GM23338 (cell line): ENCODE measurements around the gene VILL. TPM values are rescaled to one million over a fixed set of nuclear protein-coding genes. Genes with fewer than 3 reads are reported as not detected.

Source experiments
- ATAC-seq: fragments of 200-7000 bp; cut with Tn5 transposase; 3 replicates; pipeline ENCODE4 v1.9.1; 2020
- DNase-seq: peaks from one replicate; pipeline ENCODE4 v3.0.0-alpha.2; 2015; ENCODE audit warnings: low spot score
- H2AFZ ChIP-seq: fragments of 200-600 bp; sonication (generic); 2 replicates; pipeline ENCODE4 v1.8.0; 2016; ENCODE audit warnings: antibody characterized with exemption, mild to moderate bottlenecking, moderate library complexity
- H3F3A ChIP-seq: fragments of 200-600 bp; sonication (generic); replicated peaks from 2 replicates; pipeline ENCODE4 v1.8.0; 2017; ENCODE audit warnings: antibody characterized with exemption, mixed run types, low read depth
- H3K27ac ChIP-seq: fragments of 200-600 bp; sonication (generic); 2 replicates; pipeline ENCODE4 v1.6.1; 2016; ENCODE audit warnings: low read depth
- H3K27me3 ChIP-seq: fragments of 200-600 bp; sonication (generic); 2 replicates; pipeline ENCODE4 v1.8.0; 2016; ENCODE audit warnings: mild to moderate bottlenecking, mixed run types, moderate library complexity; ENCODE audit not compliant: insufficient read depth
- H3K36me3 ChIP-seq: fragments of 200-600 bp; sonication (generic); 2 replicates; pipeline ENCODE4 v1.8.0; 2016; ENCODE audit warnings: mild to moderate bottlenecking; ENCODE audit not compliant: insufficient read depth
- H3K4me1 ChIP-seq: fragments of 200-600 bp; sonication (generic); 2 replicates; pipeline ENCODE4 v1.8.0; 2016; ENCODE audit warnings: mild to moderate bottlenecking, moderate library complexity; ENCODE audit not compliant: insufficient read depth
- H3K4me2 ChIP-seq: fragments of 200-600 bp; sonication (generic); 2 replicates; pipeline ENCODE4 v1.7.1; 2017; ENCODE audit warnings: mixed run types
- H3K4me3 ChIP-seq: fragments of 200-600 bp; sonication (generic); 2 replicates; pipeline ENCODE4 v1.6.1; 2016; ENCODE audit warnings: mixed run types
- H3K79me2 ChIP-seq: fragments of 200-600 bp; sonication (generic); replicated peaks from 2 replicates; pipeline ENCODE4 v1.8.0; 2017; ENCODE audit warnings: mild to moderate bottlenecking; ENCODE audit not compliant: insufficient read depth
- H3K9me2 ChIP-seq: fragments of 200-600 bp; sonication (generic); 2 replicates; pipeline ENCODE4 v1.8.0; 2017; ENCODE audit not compliant: insufficient read depth
- H4K20me1 ChIP-seq: fragments of 200-600 bp; sonication (generic); replicated peaks from 2 replicates; pipeline ENCODE4 v1.8.0; 2017; ENCODE audit warnings: mild to moderate bottlenecking; ENCODE audit not compliant: insufficient read depth
- H3K27ac Mint-ChIP-seq: 2 replicates; pipeline ENCODE4 v1.8.0; 2020; ENCODE audit warnings: inconsistent platforms, mild to moderate bottlenecking, moderate library complexity, mixed read lengths
- H3K27me3 Mint-ChIP-seq: 3 replicates; pipeline ENCODE4 v1.8.0; 2022; ENCODE audit warnings: low read depth, mild to moderate bottlenecking, moderate library complexity, mixed read lengths, inconsistent platforms; ENCODE audit not compliant: insufficient read depth, poor library complexity
- H3K36me3 Mint-ChIP-seq: 3 replicates; pipeline ENCODE4 v1.8.0; 2021; ENCODE audit warnings: low read depth, mild to moderate bottlenecking, inconsistent platforms, moderate library complexity, mixed read lengths
- H3K4me1 Mint-ChIP-seq: 3 replicates; pipeline ENCODE4 v1.8.0; 2020; ENCODE audit warnings: mild to moderate bottlenecking, inconsistent platforms, mixed read lengths
- H3K4me3 Mint-ChIP-seq: 3 replicates; pipeline ENCODE4 v1.8.0; 2021; ENCODE audit warnings: moderate library complexity, mild to moderate bottlenecking, inconsistent platforms, mixed read lengths
- H3K9me3 Mint-ChIP-seq: 3 replicates; pipeline ENCODE4 v1.8.0; 2020; ENCODE audit warnings: moderate library complexity, mild to moderate bottlenecking, inconsistent platforms, mixed read lengths
- CREB1 ChIP-seq: fragments of 250-450 bp; sonication (Bioruptor Pico); IDR thresholded peaks from 2 replicates; pipeline ENCODE4 v1.5.0; 2020; ENCODE audit warnings: low read depth, mild to moderate bottlenecking, moderate library complexity
- EZH2 ChIP-seq: fragments of 200-600 bp; sonication (generic); IDR thresholded peaks from one replicate; pipeline ENCODE4 v1.8.0; 2017; ENCODE audit warnings: antibody characterized with exemption, mild to moderate bottlenecking, low read depth; ENCODE audit not compliant: unreplicated experiment
- EZH2phosphoT487 ChIP-seq: fragments of 200-600 bp; sonication (generic); IDR thresholded peaks from one replicate; pipeline ENCODE4 v1.8.1; 2018; ENCODE audit warnings: antibody characterized with exemption; ENCODE audit not compliant: unreplicated experiment
- JUNB ChIP-seq: IDR thresholded peaks from one replicate; pipeline ENCODE4 v1.6.1; 2016; ENCODE audit warnings: antibody characterized with exemption; ENCODE audit not compliant: unreplicated experiment
- NANOG ChIP-seq: IDR thresholded peaks from 2 replicates; pipeline ENCODE4 v1.6.1; 2016; ENCODE audit warnings: antibody characterized with exemption, borderline replicate concordance
- POLR2AphosphoS5 ChIP-seq: IDR thresholded peaks from 2 replicates; pipeline ENCODE4 v1.6.1; 2016; ENCODE audit warnings: antibody characterized with exemption, low read depth
- STAT1 ChIP-seq: IDR thresholded peaks from one replicate; pipeline ENCODE4 v1.6.1; 2016; ENCODE audit warnings: antibody characterized with exemption; ENCODE audit not compliant: unreplicated experiment
- ZNF114 ChIP-seq: fragments of 250-450 bp; sonication (Bioruptor Pico); IDR thresholded peaks from 2 replicates; pipeline ENCODE4 v1.5.0; 2020; ENCODE audit warnings: mild to moderate bottlenecking, moderate library complexity
- ZNF331 ChIP-seq: fragments of 250-450 bp; sonication (Bioruptor Pico); IDR thresholded peaks from 2 replicates; pipeline ENCODE4 v1.5.0; 2020; ENCODE audit warnings: low read depth, mild to moderate bottlenecking, moderate library complexity
- polyA plus RNA-seq: library from polyadenylated mRNA; unstranded; fragments of >200 nt; fragmentation: Nextera tagmentation; extraction: Ambion mirVana; gene quantifications from 2 replicates; pipeline ENCODE4 v1.2.1, GENCODE V29; 2016
- total RNA-seq: library from RNA; depleted of rRNA; stranded (reverse); fragments of >200 nt; shearing (Covaris generic); gene quantifications from 2 replicates; pipeline ENCODE4 v1.2.3, GENCODE V29; 2014
- TF ChIP-seq, protein P1 (sequence below): fragments of 250-450 bp; sonication (Bioruptor Pico); IDR thresholded peaks from 2 replicates; pipeline ENCODE4 v1.5.0; 2020; ENCODE audit warnings: mild to moderate bottlenecking, moderate library complexity
- TF ChIP-seq, protein P2 (sequence below), 2 experiments: fragments of 200-600 bp in 1 of 2; sonication (generic) in 1 of 2; conservative IDR thresholded peaks; 2 replicates each; pipeline versions ENCODE4 v1.5.1 to v1.6.1; 2016 to 2017; ENCODE audit warnings: antibody characterized with exemption in 2 of 2, low read depth in 2 of 2, mild to moderate bottlenecking in 2 of 2, moderate library complexity in 1 of 2
- TF ChIP-seq, protein P3 (sequence below): IDR thresholded peaks from one replicate; pipeline ENCODE4 v1.6.1; 2018; ENCODE audit warnings: antibody characterized with exemption; ENCODE audit not compliant: unreplicated experiment
- TF ChIP-seq, protein P4 (sequence below): IDR thresholded peaks from 2 replicates; pipeline ENCODE4 v1.6.1; 2016; ENCODE audit warnings: antibody characterized with exemption

VILL gene
- total and polyA plus RNA-seq, 2 experiments from 2014 or later: 2.7 to 9.8 TPM

DNA sequence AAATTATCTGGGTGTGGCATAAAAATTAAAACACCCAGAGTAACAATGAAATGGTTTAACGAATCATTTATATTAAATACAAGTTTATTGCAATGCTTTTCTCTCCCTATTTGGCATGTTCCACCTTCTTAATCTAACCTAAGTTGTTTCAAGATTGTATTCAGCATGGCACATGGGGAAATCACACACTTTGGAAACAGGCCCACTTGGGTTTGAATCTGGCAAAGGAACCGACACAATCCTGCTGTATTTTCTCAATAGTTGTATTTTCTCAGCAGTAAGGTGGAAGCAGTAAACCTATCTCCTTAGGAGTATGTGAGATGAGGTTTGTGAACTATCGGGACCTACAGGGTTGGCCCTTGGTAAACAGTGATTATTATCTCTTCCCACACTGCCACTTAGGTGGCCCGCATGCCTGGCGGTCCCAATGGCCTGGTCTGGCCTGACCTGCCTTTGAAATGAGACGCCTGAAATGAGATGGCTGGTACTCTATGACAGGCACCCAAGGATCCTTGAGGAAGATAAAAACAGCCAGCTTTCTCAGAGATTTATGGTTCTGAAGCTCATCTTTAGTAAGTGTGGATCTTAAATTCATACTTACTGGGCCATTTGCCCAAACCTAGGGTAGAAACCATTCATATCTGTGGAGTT is 45.3 kb upstream of the VILL start:
- Mint-ChIP-seq H3K9me3 (no peaks in the 10 kb centered on the region), H3K4me1 (peaks cover 20% of the 10 kb centered on the region), H3K27me3 (peaks cover 3% of the 10 kb centered on the region), H3K4me3 (no peak overlapping the region), H3K36me3 (peaks cover 6% of the 10 kb centered on the region; the same call in 1 of the 3 replicates), H3K27ac (no peak overlapping the region)
- Histone ChIP-seq H3K36me3 (no peaks in the 10 kb centered on the region), H3K9me2 (no peaks in the 10 kb centered on the region), H3K27me3 (no peaks in the 10 kb centered on the region), H4K20me1 (no peaks in the 10 kb centered on the region), H3K27ac (no peak overlapping the region), H3K4me1 (peaks cover 6% of the 10 kb centered on the region), H3K4me2 (no peak overlapping the region), H3F3A (no peaks in the 10 kb centered on the region), H2AFZ (no peak overlapping the region), H3K79me2 (no peaks in the 10 kb centered on the region; the same call in 1 of the 2 replicates), H3K4me3 (no peak overlapping the region)
- DNase-seq (no peak), ATAC-seq (peak; percentile 55; the same call in 2 of the 3 replicates)
- no peak for TF ChIP-seq ZNF331 (CRISPR knock-in tag)
- TF ChIP-seq EZH2: no peak
- TF ChIP-seq, protein P1, sequence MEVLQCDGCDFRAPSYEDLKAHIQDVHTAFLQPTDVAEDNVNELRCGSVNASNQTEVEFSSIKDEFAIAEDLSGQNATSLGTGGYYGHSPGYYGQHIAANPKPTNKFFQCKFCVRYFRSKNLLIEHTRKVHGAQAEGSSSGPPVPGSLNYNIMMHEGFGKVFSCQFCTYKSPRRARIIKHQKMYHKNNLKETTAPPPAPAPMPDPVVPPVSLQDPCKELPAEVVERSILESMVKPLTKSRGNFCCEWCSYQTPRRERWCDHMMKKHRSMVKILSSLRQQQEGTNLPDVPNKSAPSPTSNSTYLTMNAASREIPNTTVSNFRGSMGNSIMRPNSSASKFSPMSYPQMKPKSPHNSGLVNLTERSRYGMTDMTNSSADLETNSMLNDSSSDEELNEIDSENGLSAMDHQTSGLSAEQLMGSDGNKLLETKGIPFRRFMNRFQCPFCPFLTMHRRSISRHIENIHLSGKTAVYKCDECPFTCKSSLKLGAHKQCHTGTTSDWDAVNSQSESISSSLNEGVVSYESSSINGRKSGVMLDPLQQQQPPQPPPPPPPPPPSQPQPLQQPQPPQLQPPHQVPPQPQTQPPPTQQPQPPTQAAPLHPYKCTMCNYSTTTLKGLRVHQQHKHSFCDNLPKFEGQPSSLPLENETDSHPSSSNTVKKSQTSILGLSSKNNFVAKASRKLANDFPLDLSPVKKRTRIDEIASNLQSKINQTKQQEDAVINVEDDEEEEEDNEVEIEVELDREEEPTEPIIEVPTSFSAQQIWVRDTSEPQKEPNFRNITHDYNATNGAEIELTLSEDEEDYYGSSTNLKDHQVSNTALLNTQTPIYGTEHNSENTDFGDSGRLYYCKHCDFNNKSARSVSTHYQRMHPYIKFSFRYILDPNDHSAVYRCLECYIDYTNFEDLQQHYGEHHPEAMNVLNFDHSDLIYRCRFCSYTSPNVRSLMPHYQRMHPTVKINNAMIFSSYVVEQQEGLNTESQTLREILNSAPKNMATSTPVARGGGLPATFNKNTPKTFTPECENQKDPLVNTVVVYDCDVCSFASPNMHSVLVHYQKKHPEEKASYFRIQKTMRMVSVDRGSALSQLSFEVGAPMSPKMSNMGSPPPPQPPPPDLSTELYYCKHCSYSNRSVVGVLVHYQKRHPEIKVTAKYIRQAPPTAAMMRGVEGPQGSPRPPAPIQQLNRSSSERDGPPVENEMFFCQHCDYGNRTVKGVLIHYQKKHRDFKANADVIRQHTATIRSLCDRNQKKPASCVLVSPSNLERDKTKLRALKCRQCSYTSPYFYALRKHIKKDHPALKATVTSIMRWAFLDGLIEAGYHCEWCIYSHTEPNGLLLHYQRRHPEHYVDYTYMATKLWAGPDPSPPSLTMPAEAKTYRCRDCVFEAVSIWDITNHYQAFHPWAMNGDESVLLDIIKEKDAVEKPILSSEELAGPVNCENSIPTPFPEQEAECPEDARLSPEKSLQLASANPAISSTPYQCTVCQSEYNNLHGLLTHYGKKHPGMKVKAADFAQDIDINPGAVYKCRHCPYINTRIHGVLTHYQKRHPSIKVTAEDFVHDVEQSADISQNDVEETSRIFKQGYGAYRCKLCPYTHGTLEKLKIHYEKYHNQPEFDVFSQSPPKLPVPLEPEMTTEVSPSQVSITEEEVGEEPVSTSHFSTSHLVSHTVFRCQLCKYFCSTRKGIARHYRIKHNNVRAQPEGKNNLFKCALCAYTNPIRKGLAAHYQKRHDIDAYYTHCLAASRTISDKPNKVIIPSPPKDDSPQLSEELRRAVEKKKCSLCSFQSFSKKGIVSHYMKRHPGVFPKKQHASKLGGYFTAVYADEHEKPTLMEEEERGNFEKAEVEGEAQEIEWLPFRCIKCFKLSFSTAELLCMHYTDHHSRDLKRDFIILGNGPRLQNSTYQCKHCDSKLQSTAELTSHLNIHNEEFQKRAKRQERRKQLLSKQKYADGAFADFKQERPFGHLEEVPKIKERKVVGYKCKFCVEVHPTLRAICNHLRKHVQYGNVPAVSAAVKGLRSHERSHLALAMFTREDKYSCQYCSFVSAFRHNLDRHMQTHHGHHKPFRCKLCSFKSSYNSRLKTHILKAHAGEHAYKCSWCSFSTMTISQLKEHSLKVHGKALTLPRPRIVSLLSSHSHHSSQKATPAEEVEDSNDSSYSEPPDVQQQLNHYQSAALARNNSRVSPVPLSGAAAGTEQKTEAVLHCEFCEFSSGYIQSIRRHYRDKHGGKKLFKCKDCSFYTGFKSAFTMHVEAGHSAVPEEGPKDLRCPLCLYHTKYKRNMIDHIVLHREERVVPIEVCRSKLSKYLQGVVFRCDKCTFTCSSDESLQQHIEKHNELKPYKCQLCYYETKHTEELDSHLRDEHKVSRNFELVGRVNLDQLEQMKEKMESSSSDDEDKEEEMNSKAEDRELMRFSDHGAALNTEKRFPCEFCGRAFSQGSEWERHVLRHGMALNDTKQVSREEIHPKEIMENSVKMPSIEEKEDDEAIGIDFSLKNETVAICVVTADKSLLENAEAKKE (CRISPR knock-in tag): no peak
- no peak for TF ChIP-seq STAT1
- no peak for TF ChIP-seq NANOG
- TF ChIP-seq POLR2AphosphoS5: no peak
- no peak for TF ChIP-seq JUNB
- TF ChIP-seq CREB1 (CRISPR knock-in tag): no peak
- TF ChIP-seq, protein P2, sequence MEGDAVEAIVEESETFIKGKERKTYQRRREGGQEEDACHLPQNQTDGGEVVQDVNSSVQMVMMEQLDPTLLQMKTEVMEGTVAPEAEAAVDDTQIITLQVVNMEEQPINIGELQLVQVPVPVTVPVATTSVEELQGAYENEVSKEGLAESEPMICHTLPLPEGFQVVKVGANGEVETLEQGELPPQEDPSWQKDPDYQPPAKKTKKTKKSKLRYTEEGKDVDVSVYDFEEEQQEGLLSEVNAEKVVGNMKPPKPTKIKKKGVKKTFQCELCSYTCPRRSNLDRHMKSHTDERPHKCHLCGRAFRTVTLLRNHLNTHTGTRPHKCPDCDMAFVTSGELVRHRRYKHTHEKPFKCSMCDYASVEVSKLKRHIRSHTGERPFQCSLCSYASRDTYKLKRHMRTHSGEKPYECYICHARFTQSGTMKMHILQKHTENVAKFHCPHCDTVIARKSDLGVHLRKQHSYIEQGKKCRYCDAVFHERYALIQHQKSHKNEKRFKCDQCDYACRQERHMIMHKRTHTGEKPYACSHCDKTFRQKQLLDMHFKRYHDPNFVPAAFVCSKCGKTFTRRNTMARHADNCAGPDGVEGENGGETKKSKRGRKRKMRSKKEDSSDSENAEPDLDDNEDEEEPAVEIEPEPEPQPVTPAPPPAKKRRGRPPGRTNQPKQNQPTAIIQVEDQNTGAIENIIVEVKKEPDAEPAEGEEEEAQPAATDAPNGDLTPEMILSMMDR (conservative IDR thresholded peaks at IDR 0.05; ENCODE audit: low read depth in 2 of 2): no peak
- TF ChIP-seq ZNF114 (CRISPR knock-in tag): no peak
- TF ChIP-seq, protein P3, sequence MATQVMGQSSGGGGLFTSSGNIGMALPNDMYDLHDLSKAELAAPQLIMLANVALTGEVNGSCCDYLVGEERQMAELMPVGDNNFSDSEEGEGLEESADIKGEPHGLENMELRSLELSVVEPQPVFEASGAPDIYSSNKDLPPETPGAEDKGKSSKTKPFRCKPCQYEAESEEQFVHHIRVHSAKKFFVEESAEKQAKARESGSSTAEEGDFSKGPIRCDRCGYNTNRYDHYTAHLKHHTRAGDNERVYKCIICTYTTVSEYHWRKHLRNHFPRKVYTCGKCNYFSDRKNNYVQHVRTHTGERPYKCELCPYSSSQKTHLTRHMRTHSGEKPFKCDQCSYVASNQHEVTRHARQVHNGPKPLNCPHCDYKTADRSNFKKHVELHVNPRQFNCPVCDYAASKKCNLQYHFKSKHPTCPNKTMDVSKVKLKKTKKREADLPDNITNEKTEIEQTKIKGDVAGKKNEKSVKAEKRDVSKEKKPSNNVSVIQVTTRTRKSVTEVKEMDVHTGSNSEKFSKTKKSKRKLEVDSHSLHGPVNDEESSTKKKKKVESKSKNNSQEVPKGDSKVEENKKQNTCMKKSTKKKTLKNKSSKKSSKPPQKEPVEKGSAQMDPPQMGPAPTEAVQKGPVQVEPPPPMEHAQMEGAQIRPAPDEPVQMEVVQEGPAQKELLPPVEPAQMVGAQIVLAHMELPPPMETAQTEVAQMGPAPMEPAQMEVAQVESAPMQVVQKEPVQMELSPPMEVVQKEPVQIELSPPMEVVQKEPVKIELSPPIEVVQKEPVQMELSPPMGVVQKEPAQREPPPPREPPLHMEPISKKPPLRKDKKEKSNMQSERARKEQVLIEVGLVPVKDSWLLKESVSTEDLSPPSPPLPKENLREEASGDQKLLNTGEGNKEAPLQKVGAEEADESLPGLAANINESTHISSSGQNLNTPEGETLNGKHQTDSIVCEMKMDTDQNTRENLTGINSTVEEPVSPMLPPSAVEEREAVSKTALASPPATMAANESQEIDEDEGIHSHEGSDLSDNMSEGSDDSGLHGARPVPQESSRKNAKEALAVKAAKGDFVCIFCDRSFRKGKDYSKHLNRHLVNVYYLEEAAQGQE: no peak
- TF ChIP-seq EZH2phosphoT487: no peak
- TF ChIP-seq, protein P4, sequence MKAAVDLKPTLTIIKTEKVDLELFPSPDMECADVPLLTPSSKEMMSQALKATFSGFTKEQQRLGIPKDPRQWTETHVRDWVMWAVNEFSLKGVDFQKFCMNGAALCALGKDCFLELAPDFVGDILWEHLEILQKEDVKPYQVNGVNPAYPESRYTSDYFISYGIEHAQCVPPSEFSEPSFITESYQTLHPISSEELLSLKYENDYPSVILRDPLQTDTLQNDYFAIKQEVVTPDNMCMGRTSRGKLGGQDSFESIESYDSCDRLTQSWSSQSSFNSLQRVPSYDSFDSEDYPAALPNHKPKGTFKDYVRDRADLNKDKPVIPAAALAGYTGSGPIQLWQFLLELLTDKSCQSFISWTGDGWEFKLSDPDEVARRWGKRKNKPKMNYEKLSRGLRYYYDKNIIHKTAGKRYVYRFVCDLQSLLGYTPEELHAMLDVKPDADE: no peak
